Lower leg skin (tissue), 4 donors: ENCODE results near the gene FCER2. TPM values are rescaled to one million over a fixed set of nuclear protein-coding genes. Genes with fewer than 3 reads are reported as not detected.

Experiments
- DNase-seq, 2 donors: peaks; one replicate each; pipeline ENCODE4 v3.0.0-alpha.2; 2019; ENCODE audit warnings: low spot score in 2 of 2
- H3K4me3 ChIP-seq: fragments of 200-600 bp; sonication (generic); 2 replicates; pipeline ENCODE4 v1.5.1; 2017; ENCODE audit warnings: mild to moderate bottlenecking, low read depth; ENCODE audit not compliant: poor library complexity, severe bottlenecking
- POLR2A ChIP-seq, 2 donors: fragments of 450-650 bp; IDR thresholded peaks; one replicate each; pipeline ENCODE4 v1.6.1; 2016 to 2017; ENCODE audit warnings: antibody characterized with exemption in 2 of 2, mild to moderate bottlenecking in 1 of 2, moderate library complexity in 1 of 2
- WGBS, 2 donors: methylation state at CpG; one replicate each; pipeline ENCODE4 v1.1.5; 2018; 5-methylcytosine and 5-hydroxymethylcytosine counted together
- intact Hi-C: fragments of 100-400 bp; cut with DNase I; formaldehyde crosslinking; loops from one replicate; pipeline ENCODE4 v1.15.0; 2023; ENCODE audit warnings: low total_unique reads
- total RNA-seq, 4 donors: library from RNA; depleted of rRNA; stranded (reverse); fragments of >200 nt; gene quantifications; one replicate each; pipeline ENCODE4 v1.1.0, GENCODE V29; 2016
- TF ChIP-seq, protein P1 (sequence below), 3 donors: fragments of 450-650 bp; IDR thresholded peaks; one replicate each; pipeline ENCODE4 v1.5.1; 2016; ENCODE audit warnings: antibody characterized with exemption in 3 of 3, mild to moderate bottlenecking in 3 of 3, moderate library complexity in 2 of 3

The FCER2 gene
- total RNA-seq, 4 donors from 2014 or later, result not detected

DNA sequence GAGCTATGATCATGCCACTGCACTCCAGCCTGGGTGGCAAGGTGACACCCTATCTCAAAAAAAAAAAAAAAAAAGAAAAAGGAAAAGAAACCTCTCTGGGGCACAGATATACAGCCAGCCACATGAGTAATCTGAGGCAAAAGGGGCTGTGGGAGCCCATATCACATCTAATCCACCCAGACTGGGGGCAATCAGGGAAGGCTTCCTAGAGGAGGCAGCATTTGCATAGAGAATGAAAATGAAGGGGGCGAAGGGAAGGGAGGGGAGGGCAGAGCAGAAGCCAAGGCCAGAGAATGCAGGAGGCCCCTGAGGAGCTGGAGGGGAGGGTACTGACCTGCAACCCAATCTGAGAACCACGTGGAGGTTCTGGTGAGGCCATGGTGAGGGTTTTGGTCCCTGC is 51.8 kb downstream of the FCER2 start:
- intact Hi-C loops, result no loop called here
- TF ChIP-seq, protein P1, sequence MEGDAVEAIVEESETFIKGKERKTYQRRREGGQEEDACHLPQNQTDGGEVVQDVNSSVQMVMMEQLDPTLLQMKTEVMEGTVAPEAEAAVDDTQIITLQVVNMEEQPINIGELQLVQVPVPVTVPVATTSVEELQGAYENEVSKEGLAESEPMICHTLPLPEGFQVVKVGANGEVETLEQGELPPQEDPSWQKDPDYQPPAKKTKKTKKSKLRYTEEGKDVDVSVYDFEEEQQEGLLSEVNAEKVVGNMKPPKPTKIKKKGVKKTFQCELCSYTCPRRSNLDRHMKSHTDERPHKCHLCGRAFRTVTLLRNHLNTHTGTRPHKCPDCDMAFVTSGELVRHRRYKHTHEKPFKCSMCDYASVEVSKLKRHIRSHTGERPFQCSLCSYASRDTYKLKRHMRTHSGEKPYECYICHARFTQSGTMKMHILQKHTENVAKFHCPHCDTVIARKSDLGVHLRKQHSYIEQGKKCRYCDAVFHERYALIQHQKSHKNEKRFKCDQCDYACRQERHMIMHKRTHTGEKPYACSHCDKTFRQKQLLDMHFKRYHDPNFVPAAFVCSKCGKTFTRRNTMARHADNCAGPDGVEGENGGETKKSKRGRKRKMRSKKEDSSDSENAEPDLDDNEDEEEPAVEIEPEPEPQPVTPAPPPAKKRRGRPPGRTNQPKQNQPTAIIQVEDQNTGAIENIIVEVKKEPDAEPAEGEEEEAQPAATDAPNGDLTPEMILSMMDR (IDR thresholded peaks at IDR 0.05), result no peak
- no peak for TF ChIP-seq POLR2A (IDR thresholded peaks at IDR 0.05)
- 37 to 46% methylated on average over 2 of the region's 2 CpGs for WGBS, 2 donors
- no peak overlapping the region for H3K4me3 ChIP-seq
- DNase-seq, result no peak

DNA sequence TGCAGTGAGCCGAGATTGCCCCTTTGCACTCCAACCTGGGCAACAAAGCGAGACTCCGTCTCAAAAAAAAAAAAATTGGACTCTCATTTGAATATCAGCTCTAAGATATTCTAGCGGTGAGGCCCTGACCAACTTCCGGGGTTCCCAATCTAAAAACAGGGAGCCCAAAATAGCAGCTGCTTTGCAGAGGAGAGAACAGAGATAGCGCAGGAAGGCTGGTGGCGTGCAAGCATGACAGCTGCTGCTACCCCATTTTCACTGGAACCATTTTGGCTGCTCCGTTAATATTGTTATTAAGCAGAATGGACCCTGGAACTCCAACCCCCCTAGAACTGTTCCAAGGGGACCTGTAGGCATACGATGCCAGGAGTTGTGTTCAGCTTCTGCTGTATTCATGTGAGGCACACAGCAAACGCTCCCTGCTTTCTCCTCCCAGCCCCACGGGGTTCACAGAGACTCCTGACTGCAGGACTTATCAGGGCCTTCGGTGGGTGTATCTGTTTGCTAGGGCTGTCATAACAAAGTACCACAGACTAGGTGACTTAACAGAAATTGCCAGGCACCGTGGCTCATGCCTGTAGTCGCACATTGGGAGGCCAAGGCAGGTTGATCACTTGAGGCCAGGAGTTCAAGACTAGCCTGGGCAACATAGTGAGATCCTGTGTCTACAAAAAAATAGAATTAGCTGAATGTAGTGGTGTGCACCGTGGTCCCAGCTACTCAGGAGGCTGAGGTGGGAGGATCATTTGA is 53.5 kb downstream of the FCER2 start:
- DNase-seq, result no peak
- WGBS, 2 donors, result 81 to 86% methylated on average over 14 to 15 of the region's 15 CpGs
- TF ChIP-seq, protein P1 (IDR thresholded peaks at IDR 0.05), result no peak
- TF ChIP-seq POLR2A (IDR thresholded peaks at IDR 0.05), result no peak
- intact Hi-C loops, result no loop called here
- no peak overlapping the region for H3K4me3 ChIP-seq

DNA sequence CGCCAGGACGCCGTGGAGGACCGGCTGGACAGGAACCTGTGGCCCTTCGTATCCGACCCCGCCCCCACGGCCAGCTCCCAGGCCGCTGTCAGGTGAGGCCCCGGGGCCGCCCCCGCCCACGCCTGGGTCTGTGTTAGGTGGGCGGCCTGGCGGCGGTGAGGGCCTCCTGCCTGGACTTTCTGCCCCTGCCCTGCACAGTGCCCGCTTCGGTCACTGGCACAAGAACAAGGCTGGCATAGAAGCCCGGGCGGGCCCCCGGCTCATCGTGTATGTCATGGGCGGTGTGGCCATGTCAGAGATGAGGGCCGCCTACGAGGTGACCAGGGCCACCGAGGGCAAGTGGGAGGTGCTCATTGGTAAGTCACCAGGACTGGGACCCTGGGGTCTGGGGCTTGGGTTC is 54.8 kb downstream of the FCER2 start:
- TF ChIP-seq POLR2A (IDR thresholded peaks at IDR 0.05), result no peak
- TF ChIP-seq, protein P1 (IDR thresholded peaks at IDR 0.05), result no peak
- no peak overlapping the region for H3K4me3 ChIP-seq
- intact Hi-C loops, result no loop called here
- 82 to 93% methylated on average over 13 to 17 of the region's 26 CpGs for WGBS, 2 donors
- no peak for DNase-seq

DNA sequence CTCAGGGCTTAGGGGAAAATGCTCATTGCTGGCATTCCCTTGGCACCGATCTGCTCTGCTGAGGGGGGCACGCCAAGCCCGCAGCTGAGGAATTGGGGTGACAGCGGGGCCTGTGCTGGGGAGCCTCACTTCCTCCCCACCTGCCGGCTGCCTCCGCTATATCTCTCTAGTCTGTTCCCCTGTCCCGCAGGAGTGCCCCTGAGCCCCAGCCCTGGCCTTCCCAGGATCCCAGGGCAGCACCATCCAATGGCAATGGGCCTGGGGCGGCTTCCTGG is 55.6 kb downstream of the FCER2 start:
- no peak overlapping the region for H3K4me3 ChIP-seq
- intact Hi-C loops, result no loop called here

DNA sequence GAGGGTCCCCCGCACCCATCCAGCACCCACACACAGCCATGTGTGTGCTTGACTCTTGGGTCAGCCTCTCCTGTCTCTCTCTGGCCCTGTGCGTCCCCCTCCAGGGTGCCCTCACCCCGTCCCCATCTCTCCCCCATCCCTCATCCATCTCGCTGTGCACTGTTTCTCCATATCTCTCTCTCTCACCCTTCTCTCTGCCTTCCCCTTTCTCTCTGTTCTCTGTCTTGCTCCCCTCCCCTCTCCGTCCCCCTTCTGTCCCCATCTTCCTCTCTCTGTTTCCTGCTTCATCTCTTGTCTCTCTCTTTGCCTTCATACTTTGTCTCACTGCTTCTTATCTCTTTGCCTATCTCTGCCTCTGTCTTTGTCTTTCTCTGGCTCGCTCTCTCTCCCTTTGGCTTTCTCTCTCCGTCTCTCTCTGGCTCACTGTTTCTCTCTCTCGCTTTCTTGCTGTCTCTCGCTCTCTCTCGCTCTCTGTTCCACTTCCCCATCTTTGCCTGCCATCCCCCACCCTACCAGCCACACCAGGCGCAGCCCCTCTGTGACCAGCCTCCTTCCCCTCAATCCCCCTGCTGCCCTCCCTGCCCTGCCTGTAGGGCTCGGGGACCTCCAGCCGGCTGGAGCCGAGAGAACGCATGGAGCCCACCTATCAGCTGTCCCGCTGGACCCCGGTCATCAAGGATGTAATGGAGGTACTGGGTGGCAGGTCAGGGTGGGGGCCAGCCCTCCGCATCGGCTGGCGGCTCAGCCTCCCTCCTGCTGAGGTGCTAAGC is 56.1 kb downstream of the FCER2 start:
- intact Hi-C loops, result no loop called here
- TF ChIP-seq, protein P1 (IDR thresholded peaks at IDR 0.05), result no peak
- no peak for TF ChIP-seq POLR2A (IDR thresholded peaks at IDR 0.05)
- DNase-seq, result no peak
- WGBS, 2 donors, result 73 to 80% methylated on average over 20 of the region's 20 CpGs
- no peak overlapping the region for H3K4me3 ChIP-seq

More for the DNA sequence above, 55.6 kb downstream of the FCER2 start:
- 79 to 81% methylated on average over 8 of the region's 8 CpGs for WGBS, 2 donors
- no peak for TF ChIP-seq POLR2A (IDR thresholded peaks at IDR 0.05)
- TF ChIP-seq, protein P1 (IDR thresholded peaks at IDR 0.05), result no peak
- DNase-seq, result no peak
